KMS-11 (cell line): ENCODE data around the gene GRIK2.

Source experiments
- H2AFZ ChIP-seq: fragments of 200-600 bp; sonication (generic); 2 replicates; pipeline ENCODE4 v1.6.1; 2016; ENCODE audit warnings: antibody characterized with exemption, mixed run types, low read depth
- H3K27ac ChIP-seq: fragments of 200-600 bp; sonication (generic); 2 replicates; pipeline ENCODE4 v1.6.1; 2016; ENCODE audit warnings: mild to moderate bottlenecking, mixed run types
- H3K27me3 ChIP-seq: fragments of 200-600 bp; sonication (generic); 2 replicates; pipeline ENCODE4 v1.6.1; 2017; ENCODE audit warnings: mild to moderate bottlenecking, low read depth, mixed run types, moderate library complexity; ENCODE audit not compliant: insufficient read depth
- H3K36me3 ChIP-seq: fragments of 200-600 bp; sonication (generic); 2 replicates; pipeline ENCODE4 v1.6.1; 2017; ENCODE audit warnings: mild to moderate bottlenecking, mixed run types; ENCODE audit not compliant: insufficient read depth
- H3K4me1 ChIP-seq: fragments of 200-600 bp; sonication (generic); 2 replicates; pipeline ENCODE4 v1.6.1; 2016; ENCODE audit warnings: mild to moderate bottlenecking, low read depth, mixed run types; ENCODE audit not compliant: poor library complexity, severe bottlenecking
- H3K4me2 ChIP-seq: fragments of 200-600 bp; sonication (generic); 2 replicates; pipeline ENCODE4 v1.7.0; 2016; ENCODE audit warnings: mild to moderate bottlenecking, mixed run types
- H3K4me3 ChIP-seq: fragments of 200-600 bp; sonication (generic); IDR thresholded peaks from 2 replicates; pipeline ENCODE4 v1.6.1; 2017; ENCODE audit warnings: low read depth, low read length, mixed read lengths; ENCODE audit not compliant: insufficient read depth
- H3K79me2 ChIP-seq: fragments of 200-600 bp; sonication (generic); 2 replicates; pipeline ENCODE4 v1.6.1; 2016; ENCODE audit warnings: low read depth, mixed run types; ENCODE audit not compliant: insufficient read depth
- H3K9ac ChIP-seq: fragments of 200-600 bp; sonication (generic); 2 replicates; pipeline ENCODE4 v1.6.1; 2016; ENCODE audit warnings: mild to moderate bottlenecking, mixed run types
- H4K20me1 ChIP-seq: fragments of 200-600 bp; sonication (generic); 2 replicates; pipeline ENCODE4 v1.6.1; 2016; ENCODE audit warnings: mild to moderate bottlenecking, mixed run types; ENCODE audit not compliant: insufficient read depth
- TF ChIP-seq, protein P1 (sequence below): fragments of 200-600 bp; sonication (generic); conservative IDR thresholded peaks from 2 replicates; pipeline ENCODE4 v1.6.1; 2017; ENCODE audit warnings: low read depth, mild to moderate bottlenecking, antibody characterized with exemption, low read length, moderate library complexity, mixed read lengths

GRIK2 gene

DNA sequence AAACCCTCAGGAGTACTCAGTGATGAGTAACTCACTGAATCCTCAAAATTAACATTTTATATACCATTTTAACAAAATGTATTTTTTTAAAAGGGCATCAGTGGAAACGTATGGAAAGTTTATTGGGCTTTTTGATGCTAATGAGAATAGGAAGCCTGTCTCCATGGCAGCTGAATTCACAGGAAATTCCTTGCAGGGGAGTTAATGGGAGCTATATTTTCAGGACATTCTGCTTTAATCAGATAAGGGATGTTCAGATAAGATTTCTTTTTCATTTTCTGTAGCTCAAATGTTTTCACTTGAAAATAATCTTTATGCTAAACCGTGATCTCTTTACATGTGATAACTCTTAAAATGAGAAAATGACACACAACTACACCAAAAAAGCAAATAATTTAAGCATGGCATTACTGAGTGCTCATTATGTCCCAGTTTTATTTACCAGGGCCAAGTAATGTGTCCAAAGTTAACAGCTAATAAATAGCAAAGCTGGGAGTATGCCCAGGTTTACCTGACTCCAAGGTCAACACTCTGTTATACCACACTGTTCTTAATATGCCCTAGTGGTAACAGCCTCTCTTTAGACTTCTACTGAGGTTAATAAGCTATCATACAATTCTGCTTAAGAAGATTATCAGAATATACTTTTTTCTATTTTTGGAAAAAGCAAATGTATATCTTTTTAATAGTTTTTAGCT lies 348.1 kb downstream of the GRIK2 start:
- no peak overlapping the region for H3K4me2 ChIP-seq
- H3K36me3 ChIP-seq: no peaks in the 10 kb centered on the region
- no peaks in the 10 kb centered on the region for H3K27me3 ChIP-seq
- no peak overlapping the region for H2AFZ ChIP-seq
- no peak overlapping the region for H3K27ac ChIP-seq
- H3K9ac ChIP-seq: no peak overlapping the region
- TF ChIP-seq, protein P1, sequence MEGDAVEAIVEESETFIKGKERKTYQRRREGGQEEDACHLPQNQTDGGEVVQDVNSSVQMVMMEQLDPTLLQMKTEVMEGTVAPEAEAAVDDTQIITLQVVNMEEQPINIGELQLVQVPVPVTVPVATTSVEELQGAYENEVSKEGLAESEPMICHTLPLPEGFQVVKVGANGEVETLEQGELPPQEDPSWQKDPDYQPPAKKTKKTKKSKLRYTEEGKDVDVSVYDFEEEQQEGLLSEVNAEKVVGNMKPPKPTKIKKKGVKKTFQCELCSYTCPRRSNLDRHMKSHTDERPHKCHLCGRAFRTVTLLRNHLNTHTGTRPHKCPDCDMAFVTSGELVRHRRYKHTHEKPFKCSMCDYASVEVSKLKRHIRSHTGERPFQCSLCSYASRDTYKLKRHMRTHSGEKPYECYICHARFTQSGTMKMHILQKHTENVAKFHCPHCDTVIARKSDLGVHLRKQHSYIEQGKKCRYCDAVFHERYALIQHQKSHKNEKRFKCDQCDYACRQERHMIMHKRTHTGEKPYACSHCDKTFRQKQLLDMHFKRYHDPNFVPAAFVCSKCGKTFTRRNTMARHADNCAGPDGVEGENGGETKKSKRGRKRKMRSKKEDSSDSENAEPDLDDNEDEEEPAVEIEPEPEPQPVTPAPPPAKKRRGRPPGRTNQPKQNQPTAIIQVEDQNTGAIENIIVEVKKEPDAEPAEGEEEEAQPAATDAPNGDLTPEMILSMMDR: no peak
- H4K20me1 ChIP-seq: no peaks in the 10 kb centered on the region
- no peaks in the 10 kb centered on the region for H3K79me2 ChIP-seq
- no peaks in the 10 kb centered on the region for H3K4me1 ChIP-seq
- H3K4me3 ChIP-seq: no peak overlapping the region

DNA sequence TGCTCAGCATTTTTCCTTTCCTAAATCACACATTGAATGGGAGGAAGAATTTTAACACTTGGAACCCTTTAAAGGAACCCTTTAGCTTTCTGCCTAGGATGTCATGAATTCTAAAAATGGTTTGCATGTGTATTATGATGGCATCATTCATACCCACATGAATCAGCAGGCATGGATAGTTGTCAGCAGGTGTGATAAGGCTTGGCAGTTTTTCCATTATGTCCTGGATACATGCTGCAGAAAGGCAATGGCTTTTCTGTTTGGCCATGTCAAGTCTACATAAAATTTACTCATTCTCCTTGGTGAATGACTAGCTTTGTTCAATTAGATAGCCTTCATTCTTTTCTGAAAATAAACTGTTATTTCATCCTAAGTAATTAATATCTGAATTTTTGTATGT lies 353.7 kb downstream of the GRIK2 start:
- no peaks in the 10 kb centered on the region for H3K4me1 ChIP-seq
- no peaks in the 10 kb centered on the region for H3K79me2 ChIP-seq
- no peaks in the 10 kb centered on the region for H3K27me3 ChIP-seq
- no peaks in the 10 kb centered on the region for H4K20me1 ChIP-seq
- H3K27ac ChIP-seq: no peak overlapping the region
- H3K9ac ChIP-seq: no peak overlapping the region
- TF ChIP-seq, protein P1: no peak
- no peak overlapping the region for H3K4me2 ChIP-seq
- no peaks in the 10 kb centered on the region for H3K36me3 ChIP-seq
- H2AFZ ChIP-seq: no peak overlapping the region
- no peak overlapping the region for H3K4me3 ChIP-seq

DNA sequence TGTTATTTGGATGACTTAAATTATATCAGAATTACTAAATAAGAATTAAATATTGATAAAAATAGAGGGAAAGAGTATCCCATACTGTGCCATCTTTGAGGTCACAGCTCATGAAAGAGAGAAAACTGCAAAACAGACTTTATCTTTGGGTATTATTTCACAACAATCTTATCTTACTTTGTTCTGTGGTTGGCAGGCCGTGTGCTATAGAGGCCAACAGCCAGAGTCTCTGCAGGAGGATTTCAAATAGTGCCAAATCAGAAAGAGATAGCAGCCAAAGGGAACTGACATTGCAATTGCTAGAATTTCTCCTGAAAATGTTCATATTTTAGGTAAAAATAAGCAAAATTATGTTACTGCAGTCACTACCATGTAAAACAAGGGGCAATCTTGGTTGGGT lies 354.2 kb downstream of the GRIK2 start:
- Histone ChIP-seq H2AFZ (no peak overlapping the region), H3K36me3 (no peaks in the 10 kb centered on the region), H3K27ac (no peak overlapping the region), H3K79me2 (no peaks in the 10 kb centered on the region), H3K27me3 (no peaks in the 10 kb centered on the region), H4K20me1 (no peaks in the 10 kb centered on the region), H3K4me2 (no peak overlapping the region), H3K4me3 (no peak overlapping the region), H3K9ac (no peak overlapping the region), H3K4me1 (no peaks in the 10 kb centered on the region)
- TF ChIP-seq, protein P1: no peak

DNA sequence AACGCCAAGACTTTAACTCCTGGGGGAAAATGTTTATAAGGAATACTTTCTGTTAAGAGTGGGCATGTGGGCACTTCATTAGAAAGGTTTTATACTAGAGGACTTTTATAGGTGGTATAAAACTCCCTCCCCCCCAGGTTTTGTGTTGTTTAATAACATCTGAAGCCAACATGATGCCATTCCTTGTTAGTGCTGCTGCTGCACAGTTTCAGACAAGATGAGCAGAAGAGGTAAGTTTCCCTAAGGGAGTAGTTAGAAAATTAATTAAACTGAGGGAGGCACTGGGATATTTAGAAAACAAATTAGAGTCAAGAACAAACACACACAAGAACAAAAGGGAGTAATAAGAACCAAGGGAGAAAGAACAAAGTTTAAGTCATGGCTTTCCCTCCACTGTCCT lies 362.4 kb downstream of the GRIK2 start:
- no peak overlapping the region for H3K4me2 ChIP-seq
- H3K27ac ChIP-seq: no peak overlapping the region
- H2AFZ ChIP-seq: no peak overlapping the region
- no peaks in the 10 kb centered on the region for H4K20me1 ChIP-seq
- H3K27me3 ChIP-seq: no peaks in the 10 kb centered on the region
- H3K9ac ChIP-seq: no peak overlapping the region
- no peak overlapping the region for H3K4me3 ChIP-seq
- no peaks in the 10 kb centered on the region for H3K79me2 ChIP-seq
- H3K36me3 ChIP-seq: no peaks in the 10 kb centered on the region
- TF ChIP-seq, protein P1: no peak
- H3K4me1 ChIP-seq: no peaks in the 10 kb centered on the region
